Mesenchymal stem cell (in vitro differentiated cells and primary cell): Measurements from ENCODE around the gene FAM3B.
"Not testable (repeated sequence)": the region's sequence is repeated elsewhere in the genome, so short reads cannot be mapped to it uniquely, and the experiment has no call there.

Source experiments
- DNase-seq: peaks from one replicate; pipeline ENCODE4 v3.0.0-alpha.2; 2013
- H2AFZ ChIP-seq: one replicate; pipeline ENCODE4 v1.6.1; 2013; ENCODE audit warnings: low read depth, mild to moderate bottlenecking, control low read depth, inconsistent platforms, low read length, moderate library complexity
- H2AK5ac ChIP-seq: 2 replicates; pipeline ENCODE4 v1.6.1; 2013; ENCODE audit warnings: low read length, moderate library complexity, mild to moderate bottlenecking, inconsistent platforms; ENCODE audit not compliant: severe bottlenecking
- H2BK120ac ChIP-seq: one replicate; pipeline ENCODE4 v1.6.1; 2013; ENCODE audit warnings: low read depth, mild to moderate bottlenecking, inconsistent platforms, low read length, moderate library complexity
- H2BK12ac ChIP-seq, 2 experiments: one replicate each; pipeline ENCODE4 v1.6.1; 2013; ENCODE audit warnings: inconsistent platforms in 2 of 2, low read length in 2 of 2, mild to moderate bottlenecking in 2 of 2, moderate library complexity in 2 of 2, control low read depth in 1 of 2
- H2BK15ac ChIP-seq: one replicate; pipeline ENCODE4 v1.6.1; 2013; ENCODE audit warnings: mild to moderate bottlenecking, low read depth, inconsistent platforms; ENCODE audit not compliant: poor library complexity, severe bottlenecking
- H2BK5ac ChIP-seq: 2 replicates; pipeline ENCODE4 v1.6.1; 2013; ENCODE audit warnings: low read depth, mild to moderate bottlenecking, low read length, control low read depth, inconsistent platforms; ENCODE audit not compliant: poor library complexity, severe bottlenecking
- H3K14ac ChIP-seq, 2 experiments: one replicate each; pipeline ENCODE4 v1.6.1; 2013; ENCODE audit warnings: inconsistent platforms in 2 of 2, low read length in 2 of 2, control low read depth in 1 of 2, mild to moderate bottlenecking in 1 of 2, moderate library complexity in 1 of 2
- H3K18ac ChIP-seq, 2 experiments: one replicate each; pipeline ENCODE4 v1.6.1; 2013; ENCODE audit warnings: inconsistent platforms in 2 of 2, low read length in 2 of 2, control low read depth in 1 of 2, low read depth in 1 of 2, mild to moderate bottlenecking in 1 of 2
- H3K23ac ChIP-seq, 2 experiments: one replicate each; pipeline ENCODE4 v1.6.1; 2013; ENCODE audit warnings: inconsistent platforms in 2 of 2, low read length in 2 of 2, mild to moderate bottlenecking in 2 of 2, moderate library complexity in 2 of 2, control low read depth in 1 of 2
- H3K27ac ChIP-seq: 2 replicates; pipeline ENCODE4 v1.5.1; 2013; ENCODE audit warnings: mild to moderate bottlenecking, moderate library complexity, low read length, control low read depth, inconsistent platforms; ENCODE audit not compliant: poor library complexity, severe bottlenecking
- H3K27me3 ChIP-seq, 2 experiments: 2 replicates each; pipeline versions ENCODE4 v1.6.1 to v1.7.0; 2013; ENCODE audit warnings: low read length in 2 of 2, mild to moderate bottlenecking in 2 of 2, moderate library complexity in 2 of 2, control low read depth in 1 of 2, inconsistent platforms in 1 of 2; ENCODE audit not compliant: control insufficient read depth in 1 of 2, insufficient read depth in 1 of 2
- H3K36me3 ChIP-seq, 2 experiments: 2 replicates each; pipeline versions ENCODE4 v1.6.1 to v1.7.0; 2013; ENCODE audit warnings: low read length in 2 of 2, control low read depth in 1 of 2, inconsistent platforms in 1 of 2, low read depth in 1 of 2, mild to moderate bottlenecking in 1 of 2; ENCODE audit not compliant: insufficient read depth in 2 of 2, control insufficient read depth in 1 of 2
- H3K4ac ChIP-seq, 2 experiments: one replicate each; pipeline ENCODE4 v1.6.1; 2013; ENCODE audit warnings: inconsistent platforms in 2 of 2, low read length in 2 of 2, mild to moderate bottlenecking in 2 of 2, moderate library complexity in 2 of 2, control low read depth in 1 of 2, low read depth in 1 of 2
- H3K4me1 ChIP-seq: 2 replicates; pipeline ENCODE4 v1.6.1; 2013; ENCODE audit warnings: low read depth, low read length, control low read depth; ENCODE audit not compliant: control insufficient read depth, insufficient read depth
- H3K4me2 ChIP-seq: 2 replicates; pipeline ENCODE4 v1.6.1; 2013; ENCODE audit warnings: low read length, mild to moderate bottlenecking, inconsistent platforms; ENCODE audit not compliant: poor library complexity, severe bottlenecking
- H3K4me3 ChIP-seq, 2 experiments: 2 replicates each; pipeline versions ENCODE4 v1.5.1 to v1.7.0; 2013; ENCODE audit warnings: low read length in 2 of 2, mild to moderate bottlenecking in 2 of 2, control low read depth in 1 of 2, low read depth in 1 of 2; ENCODE audit not compliant: insufficient read depth in 1 of 2
- H3K79me1 ChIP-seq: replicated peaks from 2 replicates; pipeline ENCODE4 v1.6.1; 2013; ENCODE audit warnings: mild to moderate bottlenecking, control low read depth, low read length, inconsistent platforms; ENCODE audit not compliant: poor library complexity, severe bottlenecking
- H3K9ac ChIP-seq: 2 replicates; pipeline ENCODE4 v1.7.0; 2013; ENCODE audit warnings: mild to moderate bottlenecking, low read length, moderate library complexity
- H3K9me3 ChIP-seq: 2 replicates; pipeline ENCODE4 v1.7.0; 2013; ENCODE audit warnings: mild to moderate bottlenecking, low read length; ENCODE audit not compliant: control insufficient read depth
- H4K8ac ChIP-seq: one replicate; pipeline ENCODE4 v1.6.1; 2013; ENCODE audit warnings: inconsistent platforms, mild to moderate bottlenecking, low read length, moderate library complexity
- H4K91ac ChIP-seq: one replicate; pipeline ENCODE4 v1.6.1; 2013; ENCODE audit warnings: mild to moderate bottlenecking, low read length, inconsistent platforms
- WGBS: methylation state at CpG from one replicate; pipeline ENCODE4 v1.1.7; 2013; ENCODE audit warnings: mixed read lengths; 5-methylcytosine and 5-hydroxymethylcytosine counted together

Gene FAM3B

DNA sequence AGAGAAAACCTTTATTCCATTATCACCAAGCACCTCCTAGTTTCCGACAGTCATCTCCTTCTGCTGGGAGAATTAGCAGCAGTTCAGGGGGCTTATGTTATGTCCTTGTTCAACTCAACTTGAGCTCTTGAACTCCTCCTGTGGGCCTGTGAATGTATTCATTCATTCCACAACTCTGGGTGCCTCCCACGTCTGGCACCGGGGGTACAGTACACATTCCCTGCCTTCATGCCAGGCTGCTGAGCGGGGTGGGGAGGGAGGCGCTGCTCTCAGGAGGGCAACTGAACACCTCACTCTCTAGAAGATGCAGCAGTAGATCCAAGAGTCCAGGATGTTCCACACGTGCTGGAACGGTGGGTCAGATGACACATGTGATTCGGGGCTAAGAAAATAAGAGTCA, 40.9 kb downstream of the FAM3B start:
- Histone ChIP-seq H3K14ac (no peak overlapping the region), H3K18ac (no peak overlapping the region)

GRCh38 chr21:41358193-41359166, 41.9 kb downstream of the FAM3B start:
- Histone ChIP-seq H2BK120ac (no peak overlapping the region), H3K36me3 (no peaks in the 10 kb centered on the region), H3K9me3 (no peaks in the 10 kb centered on the region), H3K9ac (no peak overlapping the region), H3K23ac (no peak overlapping the region), H2AK5ac (no peak overlapping the region), H3K4me2 (no peak overlapping the region), H4K8ac (no peak overlapping the region), H3K14ac (no peak overlapping the region), H2BK15ac (no peak overlapping the region), H2BK5ac (no peak overlapping the region), H3K4me3 (no peak overlapping the region), H3K18ac (no peak overlapping the region), H2AFZ (no peak overlapping the region), H3K27me3 (peaks cover 0 to 5% of the 10 kb centered on the region in 2 experiments), H3K4me1 (no peaks in the 10 kb centered on the region), H2BK12ac (no peak overlapping the region), H4K91ac (no peak overlapping the region), H3K4ac (no peak overlapping the region), H3K27ac (no peak overlapping the region), H3K79me1 (no peaks in the 10 kb centered on the region)
- WGBS = 68% methylated on average over 9 of the region's 9 CpGs
- DNase-seq = no peak

More for the DNA sequence above, 40.9 kb downstream of the FAM3B start:
- H3K9ac ChIP-seq = no peak overlapping the region
- no peak overlapping the region for H4K91ac ChIP-seq
- H3K27ac ChIP-seq = no peak overlapping the region
- H3K4me1 ChIP-seq = no peaks in the 10 kb centered on the region
- no peak overlapping the region for H2BK5ac ChIP-seq
- no peak for DNase-seq
- H3K4me2 ChIP-seq = no peak overlapping the region
- H3K79me1 ChIP-seq = no peaks in the 10 kb centered on the region
- H3K4ac ChIP-seq = no peak overlapping the region
- H4K8ac ChIP-seq = no peak overlapping the region
- no peak overlapping the region for H2BK120ac ChIP-seq
- 60% methylated on average over 8 of the region's 8 CpGs for WGBS
- H2AFZ ChIP-seq = no peak overlapping the region
- peaks cover 0 to 5% of the 10 kb centered on the region in 2 experiments for H3K27me3 ChIP-seq
- H3K9me3 ChIP-seq = no peaks in the 10 kb centered on the region
- H3K23ac ChIP-seq = no peak overlapping the region
- H2BK12ac ChIP-seq = no peak overlapping the region
- H2BK15ac ChIP-seq = no peak overlapping the region
- H2AK5ac ChIP-seq = no peak overlapping the region
- H3K36me3 ChIP-seq = no peaks in the 10 kb centered on the region
- H3K4me3 ChIP-seq = no peak overlapping the region

GRCh38 chr21:41359286-41359685, 42.7 kb downstream of the FAM3B start:
- no peak overlapping the region for H2BK120ac ChIP-seq
- H2AFZ ChIP-seq = no peak overlapping the region
- DNase-seq = no peak
- H3K9me3 ChIP-seq = no peaks in the 10 kb centered on the region
- H3K23ac ChIP-seq = no peak overlapping the region
- WGBS = 77% methylated on average over 9 of the region's 12 CpGs
- no peak overlapping the region for H3K27ac ChIP-seq
- no peak overlapping the region for H3K4me3 ChIP-seq
- H3K9ac ChIP-seq = no peak overlapping the region
- no peak overlapping the region for H4K8ac ChIP-seq
- H3K4me1 ChIP-seq = no peaks in the 10 kb centered on the region
- H3K14ac ChIP-seq = no peak overlapping the region
- no peak overlapping the region for H4K91ac ChIP-seq
- H2AK5ac ChIP-seq = no peak overlapping the region
- H3K18ac ChIP-seq = no peak overlapping the region
- peaks cover 0 to 5% of the 10 kb centered on the region in 2 experiments for H3K27me3 ChIP-seq
- no peaks in the 10 kb centered on the region for H3K79me1 ChIP-seq
- H2BK15ac ChIP-seq = no peak overlapping the region
- no peak overlapping the region for H2BK12ac ChIP-seq
- H3K4ac ChIP-seq = no peak overlapping the region
- H3K4me2 ChIP-seq = no peak overlapping the region
- H2BK5ac ChIP-seq = no peak overlapping the region
- H3K36me3 ChIP-seq = no peaks in the 10 kb centered on the region

DNA sequence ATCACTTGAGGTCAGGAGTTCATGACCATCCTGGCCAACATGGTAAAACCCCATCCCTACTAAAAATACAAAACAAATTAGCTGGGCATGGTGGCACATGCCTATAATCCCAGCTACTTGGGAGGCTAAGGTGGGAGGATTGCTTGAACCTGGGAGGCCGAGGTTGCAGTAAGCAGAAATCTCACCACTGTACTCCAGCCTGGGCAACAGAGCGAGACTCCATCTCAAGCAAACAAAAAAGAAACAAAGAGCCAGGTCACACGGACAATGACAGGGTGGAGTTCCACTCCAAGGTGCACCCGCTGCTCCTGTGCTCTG, 43.1 kb downstream of the FAM3B start:
- 89% methylated on average over 4 of the region's 4 CpGs for WGBS
- H4K8ac ChIP-seq, H2BK15ac ChIP-seq, H3K27me3 ChIP-seq, H3K9me3 ChIP-seq, H2AFZ ChIP-seq, H4K91ac ChIP-seq, H3K18ac ChIP-seq, H3K36me3 ChIP-seq, H3K14ac ChIP-seq, DNase-seq, H3K9ac ChIP-seq, H2AK5ac ChIP-seq, H3K4me1 ChIP-seq, H2BK5ac ChIP-seq, H3K79me1 ChIP-seq, H3K4me2 ChIP-seq, H2BK12ac ChIP-seq, H3K4ac ChIP-seq, H3K4me3 ChIP-seq, H2BK120ac ChIP-seq, H3K27ac ChIP-seq, H3K23ac ChIP-seq: not testable (repeated sequence)
